HepG2 (cell line): ENCODE results near the gene PPP1R12B.

ENCODE experiments used
- CCDC6 ChIP-seq: sonication (generic); formaldehyde crosslinking; IDR thresholded peaks from 2 replicates; pipeline ENCODE4 v1.8.1; 2022; ENCODE audit warnings: mild to moderate bottlenecking, missing genetic modification reagents, moderate library complexity
- CTCF ChIP-seq: sonication (generic); formaldehyde crosslinking; IDR thresholded peaks from 2 replicates; pipeline ENCODE4 v1.5.0; 2020; ENCODE audit warnings: mild to moderate bottlenecking, missing genetic modification reagents, moderate library complexity
- RAD21 ChIP-seq: fragments of 450-650 bp; formaldehyde crosslinking; IDR thresholded peaks from 2 replicates; pipeline ENCODE4 v1.5.0; 2020; ENCODE audit warnings: mild to moderate bottlenecking

GRCh38 chr1:202416641-202417040 is 68.1 kb downstream of the PPP1R12B start:
- no peak for TF ChIP-seq CTCF
- TF ChIP-seq RAD21 (CRISPR knock-in tag), result no peak
- TF ChIP-seq CCDC6 (CRISPR knock-in tag), result no peak
